HCT116 (cell line): ENCODE results near the gene DCTN3.

Experiments
- ATF3 ChIP-seq: IDR thresholded peaks from 2 replicates; pipeline ENCODE4 v1.6.1; 2012
- CTCF ChIP-seq, 3 experiments: fragments of 200-600 bp in 1 of 3; sonication (generic) in 1 of 3; IDR thresholded peaks in 2 of 3; conservative IDR thresholded peaks in 1 of 3; 2 replicates each; pipeline ENCODE4 v1.5.1; 2012 to 2017; ENCODE audit warnings: low read depth in 2 of 3, low read length in 2 of 3, antibody characterized with exemption in 1 of 3, borderline replicate concordance in 1 of 3, control low read depth in 1 of 3, mild to moderate bottlenecking in 1 of 3, mixed read lengths in 1 of 3, mixed run types in 1 of 3, moderate library complexity in 1 of 3; ENCODE audit not compliant: insufficient read depth in 1 of 3
- EZH2 ChIP-seq: fragments of 200-600 bp; sonication (generic); IDR thresholded peaks from 2 replicates; pipeline ENCODE4 v1.6.1; 2017; ENCODE audit warnings: antibody characterized with exemption, mixed run types
- EZH2phosphoT487 ChIP-seq: fragments of 200-600 bp; IDR thresholded peaks from 2 replicates; pipeline ENCODE4 v1.6.1; 2018; ENCODE audit warnings: antibody characterized with exemption, borderline replicate concordance
- FOSL1 ChIP-seq: IDR thresholded peaks from 2 replicates; pipeline ENCODE4 v1.6.1; 2012; ENCODE audit warnings: low read depth
- JUND ChIP-seq: IDR thresholded peaks from 2 replicates; pipeline ENCODE4 v1.6.1; 2012
- POLR2A ChIP-seq: IDR thresholded peaks from 2 replicates; pipeline ENCODE4 v1.7.0; 2011; ENCODE audit warnings: borderline replicate concordance; ENCODE audit not compliant: insufficient read depth, insufficient read length; ENCODE audit errors: extremely low read depth
- POLR2AphosphoS5 ChIP-seq: IDR thresholded peaks from 2 replicates; pipeline ENCODE4 v1.6.1; 2011; ENCODE audit warnings: mild to moderate bottlenecking, low read depth, low read length, moderate library complexity
- SIN3A ChIP-seq: IDR thresholded peaks from 2 replicates; pipeline ENCODE4 v1.6.1; 2012; ENCODE audit warnings: low read depth

GRCh38 chr9:34584970-34585369 lies 35.3 kb downstream of the DCTN3 start:
- TF ChIP-seq CTCF (IDR thresholded peaks at IDR 0.05 in 2 of 3, conservative IDR thresholded peaks at IDR 0.05 in 1 of 3; ENCODE audit: borderline replicate concordance in 1 of 3, insufficient read depth in 1 of 3, low read depth in 2 of 3, low read length in 2 of 3), result no peak
- no peak for TF ChIP-seq EZH2
- no peak for TF ChIP-seq SIN3A
- no peak for TF ChIP-seq JUND
- no peak for TF ChIP-seq POLR2AphosphoS5
- TF ChIP-seq POLR2A, result no peak
- TF ChIP-seq EZH2phosphoT487, result no peak
- no peak for TF ChIP-seq ATF3
- no peak for TF ChIP-seq FOSL1
